Measurements from ENCODE around the gene SGMS1.

SGMS1 gene

GRCh38 chr10:50403074-50403473 is 220.7 kb downstream of the SGMS1 start:
- no peak overlapping the region for H3K4me3 ChIP-seq
- no peak overlapping the region for H3K27ac ChIP-seq
- peaks cover 0 to 38% (median 0%) of the 10 kb centered on the region in 11 experiments; a peak in 5 of 22 replicates for H3K36me3 ChIP-seq
- H3K4me2 ChIP-seq: no peak overlapping the region
- peaks cover 0 to 11% (median 5%) of the 10 kb centered on the region in 11 experiments; a peak in 8 of 22 replicates for H3K9me3 ChIP-seq (replicated peaks in 1 of 11)
- H3K4me1 ChIP-seq: peaks cover 0 to 15% (median 0%) of the 10 kb centered on the region in 10 experiments; a peak in 6 of 20 replicates
- TF ChIP-seq Cebpa-rat (IDR thresholded peaks at IDR 0.05): no peak
- peaks cover 0 to 98% (median 0%) of the 10 kb centered on the region in 11 experiments; a peak in 5 of 22 replicates for H4K20me1 ChIP-seq
- H3K9ac ChIP-seq: no peak overlapping the region
- no peaks in the 10 kb centered on the region for H3K27me3 ChIP-seq

- no peak overlapping the region for H3K4me2 ChIP-seq
- no peak for TF ChIP-seq Cebpa-rat (IDR thresholded peaks at IDR 0.05)
Measured at GRCh38 chr10:50402466-50402865, 221.3 kb downstream of the SGMS1 start.

GRCh38 chr10:50400694-50401093 is 223.1 kb downstream of the SGMS1 start:
- no peak overlapping the region for H3K9ac ChIP-seq
- H4K20me1 ChIP-seq: peaks cover 0 to 98% (median 0%) of the 10 kb centered on the region in 11 experiments; a peak in 5 of 22 replicates
- no peak for TF ChIP-seq Cebpa-rat (IDR thresholded peaks at IDR 0.05)
- H3K4me2 ChIP-seq: no peak overlapping the region
- no peak overlapping the region for H3K4me3 ChIP-seq
- H3K36me3 ChIP-seq: peaks cover 0 to 17% (median 0%) of the 10 kb centered on the region in 11 experiments; a peak in 2 of 22 replicates
- no peaks in the 10 kb centered on the region for H3K27me3 ChIP-seq
- H3K27ac ChIP-seq: no peak overlapping the region
- no peaks in the 10 kb centered on the region for H3K9me3 ChIP-seq (replicated peaks in 1 of 11)
- H3K4me1 ChIP-seq: peaks cover 4 to 38% (median 8%) of the 10 kb centered on the region in 10 experiments; a peak in 16 of 20 replicates

More at GRCh38 chr10:50402466-50402865, 221.3 kb downstream of the SGMS1 start:
- peaks cover 0 to 98% (median 0%) of the 10 kb centered on the region in 11 experiments; a peak in 5 of 22 replicates for H4K20me1 ChIP-seq
- peaks cover 0 to 11% (median 5%) of the 10 kb centered on the region in 11 experiments; a peak in 8 of 22 replicates for H3K9me3 ChIP-seq (replicated peaks in 1 of 11)
- H3K4me1 ChIP-seq: peaks cover 0 to 20% (median 0%) of the 10 kb centered on the region in 10 experiments; a peak in 6 of 20 replicates
- H3K36me3 ChIP-seq: peaks cover 0 to 31% (median 0%) of the 10 kb centered on the region in 11 experiments; a peak in 4 of 22 replicates
- H3K4me3 ChIP-seq: no peak overlapping the region
- no peaks in the 10 kb centered on the region for H3K27me3 ChIP-seq
- no peak overlapping the region for H3K27ac ChIP-seq
- H3K9ac ChIP-seq: no peak overlapping the region

GRCh38 chr10:50398823-50399222 is 224.9 kb downstream of the SGMS1 start:
- Histone ChIP-seq H3K4me1 (peaks cover 4 to 47% (median 10%) of the 10 kb centered on the region in 10 experiments; a peak in 16 of 20 replicates), H3K36me3 (peaks cover 0 to 17% (median 0%) of the 10 kb centered on the region in 11 experiments; a peak in 2 of 22 replicates), H4K20me1 (peaks cover 0 to 98% (median 0%) of the 10 kb centered on the region in 11 experiments; a peak in 5 of 22 replicates), H3K9me3 (replicated peaks in 1 of 11) (no peaks in the 10 kb centered on the region), H3K27me3 (no peaks in the 10 kb centered on the region), H3K4me2 (no peak overlapping the region), H3K4me3 (no peak overlapping the region), H3K9ac (no peak overlapping the region), H3K27ac (no peak overlapping the region)
- TF ChIP-seq Cebpa-rat (IDR thresholded peaks at IDR 0.05): no peak

- Histone ChIP-seq H3K9ac (no peak overlapping the region), H3K27me3 (no peaks in the 10 kb centered on the region), H3K4me3 (no peak overlapping the region), H3K4me1 (peaks cover 4 to 43% (median 10%) of the 10 kb centered on the region in 10 experiments; a peak in 16 of 20 replicates), H3K9me3 (replicated peaks in 1 of 11) (no peaks in the 10 kb centered on the region), H3K4me2 (no peak overlapping the region), H3K27ac (no peak overlapping the region), H3K36me3 (peaks cover 0 to 14% (median 0%) of the 10 kb centered on the region in 11 experiments; a peak in 2 of 22 replicates), H4K20me1 (peaks cover 0 to 98% (median 0%) of the 10 kb centered on the region in 11 experiments; a peak in 5 of 22 replicates)
- no peak for TF ChIP-seq Cebpa-rat (IDR thresholded peaks at IDR 0.05)
Measured at GRCh38 chr10:50398381-50398780, 225.4 kb downstream of the SGMS1 start.

GRCh38 chr10:50397312-50398140 is 226.2 kb downstream of the SGMS1 start:
- H3K9me3 ChIP-seq (replicated peaks in 1 of 11): no peaks in the 10 kb centered on the region
- H3K36me3 ChIP-seq: peaks cover 0 to 8% (median 0%) of the 10 kb centered on the region in 11 experiments; a peak in 1 of 22 replicates
- H3K4me3 ChIP-seq: no peak overlapping the region
- no peak for TF ChIP-seq Cebpa-rat (IDR thresholded peaks at IDR 0.05)
- H3K4me1 ChIP-seq: peaks cover 4 to 41% (median 10%) of the 10 kb centered on the region in 10 experiments; a peak in 16 of 20 replicates
- no peak overlapping the region for H3K27ac ChIP-seq
- H3K4me2 ChIP-seq: peak overlapping the region in 3 of 11 experiments; percentile 75 to 85 (median 80); a peak in 5 of 22 replicates
- H4K20me1 ChIP-seq: peaks cover 0 to 98% (median 0%) of the 10 kb centered on the region in 11 experiments; a peak in 5 of 22 replicates
- H3K9ac ChIP-seq: no peak overlapping the region
- H3K27me3 ChIP-seq: no peaks in the 10 kb centered on the region

GRCh38 chr10:50396491-50397311 is 227.1 kb downstream of the SGMS1 start:
- Histone ChIP-seq H4K20me1 (peaks cover 0 to 98% (median 0%) of the 10 kb centered on the region in 11 experiments; a peak in 5 of 22 replicates), H3K4me3 (no peak overlapping the region), H3K36me3 (peaks cover 0 to 16% (median 0%) of the 10 kb centered on the region in 11 experiments; a peak in 2 of 22 replicates), H3K9me3 (replicated peaks in 1 of 11) (no peaks in the 10 kb centered on the region), H3K9ac (no peak overlapping the region), H3K4me1 (peaks cover 4 to 41% (median 10%) of the 10 kb centered on the region in 10 experiments; a peak in 16 of 20 replicates), H3K27ac (no peak overlapping the region), H3K27me3 (no peaks in the 10 kb centered on the region), H3K4me2 (peak overlapping the region in 7 of 11 experiments; percentile 32 to 85 (median 70); a peak in 11 of 22 replicates)
- no peak for TF ChIP-seq Cebpa-rat (IDR thresholded peaks at IDR 0.05)

- no peaks in the 10 kb centered on the region for H3K9me3 ChIP-seq (replicated peaks in 1 of 11)
- no peak for TF ChIP-seq Cebpa-rat (IDR thresholded peaks at IDR 0.05)
- H3K27me3 ChIP-seq: no peaks in the 10 kb centered on the region
- H3K27ac ChIP-seq: no peak overlapping the region
- no peak overlapping the region for H3K9ac ChIP-seq
- peaks cover 0 to 20% (median 0%) of the 10 kb centered on the region in 11 experiments; a peak in 2 of 22 replicates for H3K36me3 ChIP-seq
- H3K4me2 ChIP-seq: peak overlapping the region in 10 of 11 experiments; percentile 2 to 85 (median 55); a peak in 16 of 22 replicates
- no peak overlapping the region for H3K4me3 ChIP-seq
- peaks cover 4 to 41% (median 10%) of the 10 kb centered on the region in 10 experiments; a peak in 16 of 20 replicates for H3K4me1 ChIP-seq
- peaks cover 0 to 98% (median 0%) of the 10 kb centered on the region in 11 experiments; a peak in 5 of 22 replicates for H4K20me1 ChIP-seq
Measured at GRCh38 chr10:50395851-50396250, 227.9 kb downstream of the SGMS1 start.

Data from BLaER1 treated with 17β-estradiol and CSF1 and Interleukin-3, amounts not matched to agents 10 nM and 100 nM (cell line).